Esophagus muscularis mucosa (tissue), 4 donors: ENCODE data around the gene GRIA4.

ENCODE experiments used
- CTCF ChIP-seq, 3 experiments: fragments of 200-600 bp in 2 of 3; fragments of 450-650 bp in 1 of 3; sonication (generic) in 2 of 3; IDR thresholded peaks; one replicate each; pipeline ENCODE4 v1.5.1; 2017 to 2019; ENCODE audit warnings: antibody characterized with exemption in 3 of 3, mild to moderate bottlenecking in 2 of 3, moderate library complexity in 1 of 3
- EP300 ChIP-seq: sonication (generic); formaldehyde crosslinking; IDR thresholded peaks from one replicate; pipeline ENCODE4 v1.6.1; 2017; ENCODE audit warnings: antibody characterized with exemption
- POLR2A ChIP-seq: fragments of 450-650 bp; IDR thresholded peaks from one replicate; pipeline ENCODE4 v1.6.1; 2017; ENCODE audit warnings: antibody characterized with exemption, moderate library complexity, mild to moderate bottlenecking, low read depth
- POLR2AphosphoS5 ChIP-seq, 2 donors: sonication (generic); formaldehyde crosslinking; IDR thresholded peaks; one replicate each; pipeline ENCODE4 v1.6.1; 2017; ENCODE audit warnings: antibody characterized with exemption in 2 of 2

GRCh38 chr11:105802390-105802789, 192.5 kb downstream of the GRIA4 start:
- TF ChIP-seq CTCF (IDR thresholded peaks at IDR 0.05), result no peak
- no peak for TF ChIP-seq POLR2AphosphoS5 (IDR thresholded peaks at IDR 0.05)
- no peak for TF ChIP-seq POLR2A
- no peak for TF ChIP-seq EP300
